ENCODE data around the gene DPP8.
"Not testable (repeated sequence)": the region's sequence is repeated elsewhere in the genome, so short reads cannot be mapped to it uniquely, and the experiment has no call there.

Gene DPP8

DNA sequence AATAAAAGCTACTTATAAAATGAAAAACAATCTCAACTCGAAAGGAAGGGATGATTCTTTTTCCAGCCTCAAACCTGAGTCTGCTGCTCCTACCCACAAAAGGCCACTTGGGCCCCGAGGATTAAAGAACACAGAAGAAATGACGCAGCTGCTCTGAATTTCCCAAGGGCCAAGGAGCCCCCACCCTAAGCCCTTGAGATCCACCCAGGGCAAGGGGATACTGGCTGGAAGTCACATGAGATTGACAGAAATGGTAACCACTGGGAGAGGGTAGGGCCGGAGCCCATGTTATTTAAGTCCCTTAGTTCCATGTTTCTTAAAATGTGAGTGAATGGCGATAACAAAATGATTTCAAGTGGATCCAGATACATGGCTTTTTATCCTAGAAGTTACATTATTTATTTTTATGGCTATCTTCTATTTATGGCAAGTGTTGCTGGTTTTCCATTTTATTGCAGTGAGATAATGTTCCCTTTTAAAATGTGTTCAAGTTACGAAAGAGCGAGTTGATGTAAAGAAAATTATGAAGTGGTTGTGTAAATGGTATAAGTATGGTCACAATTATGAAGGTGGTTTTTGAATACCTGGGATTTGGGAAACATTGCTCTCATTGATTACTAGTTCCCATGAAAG lies 111.6 kb downstream of the DPP8 start:
- no peak for DNase-seq (ENCODE audit: low read depth in 2 of 2)

DNA sequence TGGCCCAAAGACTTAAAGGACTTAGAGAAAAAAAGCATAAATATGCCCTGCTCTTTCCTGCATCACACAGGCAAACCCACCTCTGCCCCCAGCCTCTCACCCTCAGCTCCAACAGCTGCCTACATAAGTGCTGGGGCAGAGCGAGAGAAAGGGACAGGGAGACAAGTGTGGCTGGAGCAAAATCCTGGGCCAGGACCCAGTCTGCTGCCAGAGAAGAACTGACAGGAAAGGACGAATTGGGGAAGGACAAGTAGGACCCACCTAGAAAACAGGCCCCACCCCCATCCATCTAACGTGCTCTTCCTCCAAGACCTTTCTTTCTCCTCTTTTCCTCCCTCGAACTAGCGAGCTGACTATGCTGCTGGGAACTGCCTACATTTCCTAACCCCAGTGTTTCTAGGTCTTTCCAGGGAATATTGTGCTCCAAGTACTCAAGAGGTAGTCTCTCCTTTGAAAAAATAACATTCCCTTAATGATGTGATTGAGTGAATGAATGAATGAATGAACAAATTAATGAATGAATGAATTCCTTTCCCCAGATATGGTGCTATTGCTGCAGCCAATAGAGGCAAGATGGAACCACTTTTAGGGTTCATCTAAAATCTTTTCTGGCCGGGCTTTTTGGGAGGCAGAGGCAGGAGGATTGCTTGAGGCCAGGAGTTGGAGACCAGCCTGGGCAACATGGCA lies 113.2 kb downstream of the DPP8 start:
- DNase-seq (ENCODE audit: low read depth in 2 of 2): no peak

DNA sequence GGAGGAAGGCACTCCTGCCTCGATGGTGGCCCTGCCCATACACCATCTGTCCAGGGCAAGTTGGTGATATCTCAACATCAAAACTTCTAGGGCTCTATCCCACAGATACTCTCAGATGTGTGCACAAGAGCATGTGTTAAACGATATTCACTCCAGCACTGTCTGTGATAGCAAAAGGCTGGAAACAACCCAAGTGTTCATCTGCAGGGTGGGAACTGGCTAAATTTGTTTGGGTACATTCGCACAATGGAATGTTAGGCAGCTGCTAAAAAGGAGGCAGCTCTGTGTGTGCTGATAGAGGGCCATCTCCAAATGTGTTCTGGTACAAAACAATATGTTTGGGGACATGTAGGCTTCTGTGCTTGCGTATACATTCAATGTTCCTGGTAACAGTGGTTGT lies 114.5 kb downstream of the DPP8 start:
- no peak for DNase-seq (ENCODE audit: low read depth in 2 of 2)

DNA sequence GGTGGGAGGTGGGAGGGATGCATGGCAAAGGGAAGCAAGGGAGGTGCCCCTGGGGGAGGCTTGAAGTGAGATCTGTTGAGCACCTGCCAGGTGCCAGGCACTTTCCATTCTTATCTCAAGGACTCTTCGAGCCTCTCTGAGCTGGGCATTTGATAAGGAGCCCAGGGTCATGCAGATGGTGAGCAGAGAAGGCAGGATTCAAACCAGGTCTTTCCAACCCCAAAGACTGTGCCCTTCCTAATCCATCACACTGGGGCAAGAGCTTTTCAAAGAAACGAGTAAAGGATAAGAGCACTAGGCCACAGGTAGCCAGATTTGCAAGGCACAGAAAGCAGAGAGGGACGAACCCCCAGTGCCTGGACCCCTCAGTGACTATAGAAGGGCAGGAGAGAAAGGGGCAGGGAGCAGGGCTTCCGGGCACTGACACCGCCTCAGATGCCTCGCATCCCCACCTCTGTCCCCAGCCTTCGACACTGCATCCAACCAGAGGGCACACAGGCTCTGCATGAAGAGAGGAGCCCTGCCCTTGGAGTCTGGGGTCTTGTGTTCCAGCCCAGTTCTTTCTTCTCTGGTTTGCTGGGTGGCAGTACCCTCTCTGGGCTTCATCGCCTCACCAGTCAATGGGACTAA lies 115.8 kb downstream of the DPP8 start:
- no peak for DNase-seq (ENCODE audit: low read depth in 2 of 2)

DNA sequence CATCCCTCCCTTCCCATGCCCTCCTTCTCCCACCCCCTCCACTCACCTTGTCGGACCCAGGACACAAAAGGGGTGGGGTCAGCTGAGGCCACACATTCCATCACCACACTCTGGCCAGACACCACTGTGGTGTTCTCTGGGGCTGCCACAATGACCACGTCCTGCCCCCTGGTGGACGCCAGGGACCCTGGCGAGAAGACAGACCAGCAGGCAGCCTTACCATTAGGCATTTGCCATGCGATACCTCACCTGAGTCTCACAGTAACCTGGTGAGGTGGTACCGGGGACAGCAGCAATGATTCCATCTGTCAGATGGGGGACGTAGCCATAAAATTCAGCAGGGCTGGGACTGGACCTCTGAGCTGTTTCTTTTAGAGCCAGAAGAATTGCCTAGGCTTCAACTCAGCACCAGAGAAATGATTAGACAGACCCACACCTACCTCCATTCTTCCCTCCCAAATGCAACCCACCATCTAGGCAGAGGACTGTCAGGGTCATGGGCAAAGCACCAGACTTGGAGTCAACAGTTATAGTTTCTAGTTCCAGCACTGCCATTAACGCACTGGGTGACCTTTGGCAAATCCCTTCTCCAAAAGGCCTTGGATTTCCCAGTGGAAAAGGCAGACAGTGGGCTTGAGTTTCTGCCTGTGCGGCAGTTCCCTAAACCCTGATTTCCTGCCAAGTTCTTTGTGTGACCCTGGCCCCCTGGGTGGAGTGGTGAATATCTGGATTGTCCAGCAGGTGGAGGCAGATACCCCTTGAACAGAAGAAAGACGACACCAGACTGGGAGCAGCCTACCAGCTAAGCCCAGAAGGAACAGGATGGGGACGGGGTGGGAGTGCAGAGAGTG lies 116.5 kb downstream of the DPP8 start:
- peak in 1 of 2 donors; percentile 13 for DNase-seq (ENCODE audit: low read depth in 2 of 2)

DNA sequence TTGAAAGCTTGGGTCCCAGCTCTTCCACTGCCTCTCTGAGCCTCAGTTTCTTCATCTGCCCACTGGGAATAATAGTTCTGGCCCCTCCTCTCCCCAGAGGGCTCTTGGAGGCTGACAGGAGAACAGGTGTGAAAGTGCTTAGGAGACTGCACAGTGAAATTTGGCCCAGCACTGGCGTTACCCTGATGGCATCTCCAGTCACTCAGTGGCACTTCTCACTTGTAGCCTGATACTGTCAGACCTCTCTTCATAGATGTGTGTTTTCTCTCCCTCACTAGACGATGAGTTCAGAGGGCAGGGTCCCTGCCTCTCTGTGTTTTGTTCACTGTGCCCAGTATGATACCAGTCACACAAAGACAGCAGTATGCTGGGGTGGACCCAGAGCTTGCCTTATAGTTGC lies 117.5 kb downstream of the DPP8 start:
- DNase-seq (ENCODE audit: low read depth in 2 of 2): no peak

DNA sequence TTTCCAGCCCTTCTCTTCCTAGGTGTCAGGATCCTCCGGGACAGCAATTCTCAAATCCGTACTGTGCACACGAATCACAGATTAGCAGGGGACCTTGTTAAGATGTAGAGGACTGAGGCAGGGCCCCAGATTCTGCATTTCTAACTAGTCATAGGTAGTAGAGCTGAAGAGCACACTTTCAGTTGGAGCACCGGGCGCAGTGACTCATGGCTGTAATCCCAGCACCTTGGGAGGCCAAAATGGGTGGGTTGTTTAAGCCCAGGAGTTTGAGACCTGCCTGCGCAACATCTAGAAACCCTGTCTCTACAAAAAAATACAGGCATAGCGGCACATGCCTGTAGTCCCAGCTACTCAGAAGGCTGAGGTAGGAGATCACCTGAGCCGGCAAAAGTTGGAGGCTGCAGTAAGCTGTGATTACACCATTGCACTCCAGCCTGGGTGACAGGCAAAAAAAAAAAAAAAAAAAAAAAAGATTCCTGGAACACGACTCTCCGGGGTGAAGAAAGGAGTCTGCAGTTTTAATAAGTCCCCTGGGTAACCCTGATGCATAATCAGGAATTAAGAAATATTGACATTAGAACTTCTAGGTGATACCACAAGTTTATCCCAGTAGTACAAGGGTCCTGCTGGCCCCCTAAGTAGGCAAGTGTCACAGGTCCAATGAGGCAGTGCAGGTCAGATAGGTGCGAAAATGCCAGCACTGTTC lies 118.3 kb downstream of the DPP8 start:
- DNase-seq (ENCODE audit: low read depth in 2 of 2): no peak

DNA sequence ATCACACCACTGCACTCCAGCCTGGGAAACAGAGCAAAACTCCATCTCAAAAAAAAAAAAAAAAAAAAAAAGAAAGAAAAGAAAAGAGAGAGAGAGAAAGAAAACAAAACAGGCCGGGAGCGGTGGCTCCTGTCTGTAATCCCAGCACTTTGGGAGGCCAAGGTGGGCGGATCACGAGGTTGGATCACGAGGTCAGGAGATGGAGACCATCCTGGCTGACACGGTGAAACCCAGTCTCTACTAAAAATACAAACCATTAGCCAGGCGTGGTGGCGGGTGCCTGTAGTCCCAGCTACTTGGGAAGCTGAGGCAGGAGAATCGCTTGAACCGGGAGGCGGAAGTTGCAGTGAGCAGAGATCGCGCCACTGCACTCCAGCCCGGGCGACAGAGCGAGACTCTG lies 119.0 kb downstream of the DPP8 start:
- not testable (repeated sequence) for DNase-seq (ENCODE audit: low read depth in 2 of 2)

DNA sequence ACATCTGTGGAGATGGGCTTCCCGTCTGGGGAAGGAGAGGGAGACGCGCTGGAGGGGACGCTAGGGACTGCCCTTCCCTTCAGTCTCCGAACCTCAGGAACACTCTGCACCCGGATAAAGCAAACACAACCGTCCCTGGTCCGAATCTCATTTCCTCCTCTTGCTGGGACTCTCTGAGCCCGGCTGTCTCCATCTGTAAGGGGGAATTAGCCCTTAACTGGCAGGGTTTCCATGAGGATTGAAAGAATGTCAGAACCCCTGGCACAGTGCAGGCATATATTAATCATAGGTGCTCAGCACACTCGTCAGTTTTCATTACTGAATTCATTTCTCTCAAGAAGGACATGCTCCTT lies 120.5 kb downstream of the DPP8 start:
- DNase-seq (ENCODE audit: low read depth in 2 of 2): no peak

DNA sequence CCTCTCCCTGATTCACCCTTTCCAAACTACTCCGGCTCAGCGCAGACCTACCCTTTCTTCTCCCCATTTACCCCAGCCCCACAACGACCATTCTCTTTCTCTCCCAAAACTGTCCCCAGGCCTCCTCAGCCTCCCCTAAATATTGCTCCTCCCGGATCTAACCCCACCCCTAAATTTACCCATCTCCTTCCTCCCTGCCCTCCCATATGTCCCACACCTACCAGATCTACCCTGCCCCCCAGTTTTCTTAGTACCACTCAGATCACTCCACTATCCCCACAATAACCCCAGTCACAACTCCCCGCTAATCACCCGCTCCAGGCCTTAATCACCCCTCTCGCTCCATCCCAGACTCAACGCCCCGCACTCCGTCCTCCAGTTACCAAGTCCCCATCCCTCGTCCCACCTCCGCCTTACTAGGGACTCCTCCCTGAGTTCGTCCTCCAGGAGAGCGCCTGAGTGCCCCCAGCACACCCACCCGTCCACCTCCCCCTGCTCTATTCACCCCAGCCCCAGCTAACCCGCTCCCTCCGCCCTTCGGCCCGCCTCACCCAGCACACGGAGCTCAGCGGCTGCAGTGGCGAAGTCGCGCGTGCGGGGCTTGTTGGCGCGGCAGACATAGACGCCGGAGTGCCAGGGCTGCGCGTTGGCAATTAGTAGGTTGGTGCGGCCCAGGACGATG lies 121.1 kb downstream of the DPP8 start:
- DNase-seq (ENCODE audit: low read depth in 2 of 2): no peak

DNA sequence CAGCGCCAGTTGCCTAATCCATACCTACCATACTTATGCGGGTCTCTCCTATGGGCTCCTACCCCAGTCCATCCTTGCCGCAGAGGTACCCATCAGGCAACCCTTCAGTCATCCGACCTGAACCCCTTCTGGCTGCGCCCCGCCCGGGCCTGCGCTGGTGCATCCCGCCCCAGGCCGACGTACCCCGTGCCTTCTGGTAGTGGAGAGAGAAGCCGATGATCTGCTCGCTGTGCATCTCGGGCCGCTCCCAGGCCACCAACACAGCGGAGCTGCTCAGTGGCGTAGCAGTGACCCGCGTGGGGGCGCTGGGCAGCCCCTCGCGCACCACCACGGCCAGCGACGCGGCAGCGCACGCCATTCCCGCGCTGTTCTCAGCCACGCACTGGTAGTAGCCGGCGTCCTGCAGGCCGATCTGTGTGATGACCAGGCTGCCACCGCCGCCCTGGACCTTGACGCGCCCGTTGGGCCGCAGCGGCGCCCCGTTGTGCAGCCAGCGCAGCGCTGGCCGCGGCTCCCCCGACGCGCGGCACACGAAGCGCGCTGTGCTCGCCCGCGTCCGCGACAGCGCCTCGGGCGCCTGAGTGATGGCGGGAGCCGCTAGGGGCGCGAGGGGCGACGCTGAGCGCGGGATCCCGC lies 121.8 kb downstream of the DPP8 start:
- DNase-seq (ENCODE audit: low read depth in 2 of 2): no peak

DNA sequence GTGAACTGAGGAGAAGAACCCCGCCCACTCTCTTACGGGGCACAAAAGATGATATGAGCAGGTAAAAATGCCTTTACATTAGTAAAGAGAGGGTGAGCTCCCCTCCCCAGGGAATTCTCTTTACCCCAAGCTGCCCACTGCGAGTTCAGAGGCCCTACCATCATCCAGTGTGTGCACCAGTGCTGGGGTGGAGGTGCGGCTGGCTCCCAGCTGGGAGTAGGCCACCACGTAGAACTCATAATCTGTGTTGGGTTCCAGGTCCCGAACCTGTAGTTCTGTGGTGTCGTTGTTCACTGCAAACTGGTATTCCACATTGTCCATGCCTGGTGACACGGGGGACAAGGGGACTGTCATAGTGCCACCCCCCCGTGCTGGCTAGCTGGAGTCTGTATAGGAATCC lies 122.6 kb downstream of the DPP8 start:
- DNase-seq (ENCODE audit: low read depth in 2 of 2): no peak

DNA sequence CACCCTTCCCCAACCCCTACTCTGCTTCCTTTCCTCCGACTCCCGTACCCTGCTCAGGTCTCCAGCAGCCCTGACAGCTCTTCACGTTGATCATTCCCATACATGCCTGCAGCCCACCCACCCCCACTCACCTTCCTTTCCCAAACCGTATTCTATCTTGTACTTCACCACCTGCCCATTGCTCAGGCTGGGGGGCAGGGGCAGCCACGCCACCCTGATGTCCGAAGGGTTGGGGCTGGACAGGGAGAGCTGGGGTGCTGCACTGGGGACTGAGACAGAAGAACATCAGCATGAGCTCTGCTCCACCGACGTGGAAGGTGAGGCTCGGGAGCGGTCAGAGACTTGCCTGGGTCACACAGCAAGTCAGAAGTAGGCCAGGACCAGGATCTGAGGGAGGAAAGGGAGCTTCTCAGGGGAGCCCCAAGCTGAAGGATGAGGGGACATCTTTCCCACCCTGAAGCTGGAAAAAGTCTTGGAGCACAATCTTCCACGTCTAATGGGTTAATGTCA lies 123.2 kb downstream of the DPP8 start:
- DNase-seq (ENCODE audit: low read depth in 2 of 2): no peak

DNA sequence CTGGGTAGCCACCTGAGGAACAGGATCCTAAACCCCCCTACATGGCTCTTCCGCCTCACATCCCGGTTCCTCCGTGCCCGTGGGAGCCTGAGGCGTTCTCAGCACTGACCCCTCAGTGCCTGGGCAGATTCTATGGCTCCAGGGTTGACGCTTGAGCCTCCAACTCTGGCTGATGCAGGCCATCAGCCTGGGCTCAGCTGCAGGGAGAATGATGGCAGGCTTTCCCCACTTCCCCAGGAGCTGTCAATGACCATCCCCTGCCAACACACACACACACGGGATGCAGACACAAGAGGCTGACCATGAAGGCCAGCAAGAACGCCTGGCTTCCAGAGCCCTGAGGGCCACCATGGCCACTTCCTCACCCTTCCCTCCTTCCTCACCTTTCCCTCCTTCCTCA lies 123.9 kb downstream of the DPP8 start:
- no peak for DNase-seq (ENCODE audit: low read depth in 2 of 2)

DNA sequence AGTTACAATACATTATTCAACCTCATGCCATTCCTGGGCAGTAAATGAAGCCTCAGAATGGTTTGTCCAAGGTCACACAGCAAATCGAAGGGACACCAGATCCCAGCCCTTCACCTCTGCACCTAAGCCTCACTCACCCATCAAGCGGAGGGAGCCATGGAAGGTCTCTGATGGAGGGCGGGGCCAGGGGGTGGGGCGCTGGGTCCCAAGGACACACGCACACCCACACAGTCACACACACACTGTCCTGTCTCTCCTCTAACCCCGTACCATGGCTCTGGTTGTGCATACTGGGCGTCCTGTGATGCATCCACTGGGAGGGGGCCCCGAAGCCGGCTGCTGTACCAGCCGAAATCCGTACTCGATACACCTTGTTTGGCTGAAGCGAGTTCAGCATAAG lies 124.4 kb downstream of the DPP8 start:
- DNase-seq (ENCODE audit: low read depth in 2 of 2): no peak

All from activated CD4-positive, alpha-beta T cell treated with anti-CD3 and anti-CD28 coated beads for 24 hours (primary cell).